HepG2 (cell line): Measurements from ENCODE around the gene FAIM2. TPM values are rescaled to one million over a fixed set of nuclear protein-coding genes. Genes with fewer than 3 reads are reported as not detected.
A peak's percentile ranks its signal among the peaks of the same experiment; 100 is the strongest.

Experiments used
- ELF3 ChIP-seq: IDR thresholded peaks from 2 replicates; pipeline ENCODE4 v1.6.1; 2016; ENCODE audit warnings: missing genetic modification reagents, missing compliant biosample characterization
- ETV5 ChIP-seq: IDR thresholded peaks from 2 replicates; pipeline ENCODE4 v1.6.1; 2018; ENCODE audit warnings: missing biosample characterization, missing genetic modification reagents, inconsistent platforms, borderline replicate concordance
- FOSL2 ChIP-seq: sonication (generic); formaldehyde crosslinking; IDR thresholded peaks from 2 replicates; pipeline ENCODE4 v1.4.0; 2020; ENCODE audit warnings: missing genetic modification reagents
- KAT7 ChIP-seq: IDR thresholded peaks from 2 replicates; pipeline ENCODE4 v1.6.1; 2018; ENCODE audit warnings: borderline replicate concordance, missing compliant biosample characterization
- MAZ ChIP-seq, 2 experiments: sonication (generic) in 1 of 2; formaldehyde crosslinking in 1 of 2; IDR thresholded peaks; 2 replicates each; pipeline versions ENCODE4 v1.5.0 to v1.6.1; 2012 to 2020; ENCODE audit warnings: low read depth in 2 of 2, mild to moderate bottlenecking in 2 of 2, borderline replicate concordance in 1 of 2, improper control_type of control experiment in 1 of 2, low read length in 1 of 2, missing genetic modification reagents in 1 of 2, moderate library complexity in 1 of 2
- PAF1 ChIP-seq: IDR thresholded peaks from 2 replicates; pipeline ENCODE4 v1.6.1; 2016; ENCODE audit warnings: missing genetic modification reagents, missing compliant biosample characterization
- RNF2 ChIP-seq: fragments of 450-650 bp; conservative IDR thresholded peaks from 2 replicates; pipeline ENCODE4 v1.6.1; 2016; ENCODE audit warnings: low read depth
- SMARCE1 ChIP-seq: fragments of 450-650 bp; IDR thresholded peaks from 2 replicates; pipeline ENCODE4 v1.6.1; 2017; ENCODE audit warnings: borderline replicate concordance
- ZFY ChIP-seq: sonication (generic); formaldehyde crosslinking; IDR thresholded peaks from 2 replicates; pipeline ENCODE4 v1.4.0; 2020; ENCODE audit warnings: missing genetic modification reagents
- ZNF572 ChIP-seq: sonication (generic); formaldehyde crosslinking; IDR thresholded peaks from 2 replicates; pipeline ENCODE4 v1.5.1; 2020; ENCODE audit warnings: mild to moderate bottlenecking, missing genetic modification reagents
- ZNF709 ChIP-seq: sonication (generic); formaldehyde crosslinking; IDR thresholded peaks from 2 replicates; pipeline ENCODE4 v1.5.0; 2020; ENCODE audit warnings: mild to moderate bottlenecking, missing genetic modification reagents
- ZNF788 ChIP-seq: sonication (generic); formaldehyde crosslinking; IDR thresholded peaks from 2 replicates; pipeline ENCODE4 v1.5.0; 2020; ENCODE audit warnings: mild to moderate bottlenecking, missing genetic modification reagents, borderline replicate concordance
- ZSCAN21 ChIP-seq: sonication (generic); formaldehyde crosslinking; IDR thresholded peaks from 2 replicates; pipeline ENCODE4 v1.8.0; 2022; ENCODE audit warnings: mild to moderate bottlenecking, missing genetic modification reagents, moderate library complexity, borderline replicate concordance
- polyA plus RNA-seq, 8 experiments: library from polyadenylated mRNA; depleted of rRNA in 3 of 8; stranded (reverse) in 7 of 8; unstranded in 1 of 8; fragments of >200 nt; fragmentation: Illumina TruSeq in 4 of 8; extraction: Trizol in 4 of 8; gene quantifications; 2 replicates each; pipeline versions ENCODE4 v1.2.1 to v1.2.3, GENCODE V29; 2011 to 2016; ENCODE audit warnings: low read depth in 4 of 8, missing spikeins in 1 of 8, mixed read lengths in 1 of 8; ENCODE audit not compliant: insufficient read depth in 1 of 8
- total RNA-seq, 5 experiments: library from RNA; depleted of rRNA; stranded (reverse); fragments of >200 nt; fragmentation: Illumina TruSeq; extraction: Trizol; gene quantifications; 2 replicates each; pipeline ENCODE4 v1.2.3, GENCODE V29; 2016; ENCODE audit warnings: low read depth in 1 of 5
- TF ChIP-seq, protein P1 (sequence below): sonication (generic); formaldehyde crosslinking; IDR thresholded peaks from 2 replicates; pipeline ENCODE4 v1.5.1; 2020; ENCODE audit warnings: mild to moderate bottlenecking, moderate library complexity, missing genetic modification reagents
- TF ChIP-seq, protein P2 (sequence below): sonication (generic); formaldehyde crosslinking; IDR thresholded peaks from 2 replicates; pipeline ENCODE4 v1.5.1; 2020; ENCODE audit warnings: mild to moderate bottlenecking, missing genetic modification reagents, moderate library complexity
- TF ChIP-seq, protein P3 (sequence below), 2 experiments: sonication (generic) in 1 of 2; formaldehyde crosslinking in 1 of 2; IDR thresholded peaks; 2 replicates each; pipeline versions ENCODE4 v1.4.0 to v1.6.1; 2016 to 2020; ENCODE audit warnings: borderline replicate concordance in 1 of 2, low read depth in 1 of 2, mild to moderate bottlenecking in 1 of 2, missing genetic modification reagents in 1 of 2
- TF ChIP-seq, protein P4 (sequence below): sonication (generic); formaldehyde crosslinking; IDR thresholded peaks from 2 replicates; pipeline ENCODE4 v1.4.0; 2020; ENCODE audit warnings: missing genetic modification reagents, low read depth, mild to moderate bottlenecking, borderline replicate concordance

FAIM2 gene
- total and polyA plus RNA-seq, 2 of the 13 experiments (the other 11 are each of a cell fraction or from before 2014, with no cell fraction given): not detected

DNA sequence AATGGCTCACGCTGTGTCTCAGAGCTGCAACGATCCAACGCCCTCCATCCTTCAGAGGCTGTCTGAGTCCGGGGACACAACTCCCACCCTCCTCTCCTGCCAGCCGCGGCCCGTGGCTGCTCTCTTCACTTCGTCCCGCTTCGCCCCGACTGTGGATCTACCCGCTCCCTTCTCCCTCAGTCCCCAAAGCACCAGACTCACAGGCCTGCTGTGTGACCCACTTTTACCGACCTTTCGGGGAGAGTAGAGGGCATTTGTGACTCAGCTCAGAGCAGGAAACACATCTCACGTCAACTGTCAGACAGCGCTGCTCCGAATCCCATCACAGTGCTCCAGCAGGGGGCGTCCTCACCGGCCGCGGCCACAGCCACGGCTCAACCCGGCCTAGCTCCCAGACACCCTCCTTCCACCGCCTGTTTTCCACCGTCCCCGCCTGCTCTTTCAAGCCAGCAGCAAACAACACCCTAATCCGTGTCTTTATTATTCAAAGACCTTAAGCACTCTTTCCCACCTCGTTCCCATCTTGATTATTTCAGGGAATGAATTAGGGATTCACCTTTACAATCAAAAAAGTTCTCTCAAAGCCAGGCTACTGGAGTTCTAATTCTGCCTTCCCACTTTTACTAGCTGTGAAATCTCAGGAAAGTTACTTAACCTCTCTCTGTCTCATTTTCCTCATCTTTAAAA is 41.8 kb upstream of the FAIM2 start (continued):
- 0 out of 2 replicates have a peak, but pooled peaks have one; percentile 19 for TF ChIP-seq MAZ (IDR thresholded peaks at IDR 0.05; ENCODE audit: borderline replicate concordance, low read depth, low read length)
- TF ChIP-seq MAZ (CRISPR knock-in tag; IDR thresholded peaks at IDR 0.05; ENCODE audit: low read depth): 0 out of 2 replicates have a peak, but pooled peaks have one; percentile 56
- TF ChIP-seq ZFY (CRISPR knock-in tag): 0 out of 2 replicates have a peak, but pooled peaks have one; percentile 32
- TF ChIP-seq, protein P1, sequence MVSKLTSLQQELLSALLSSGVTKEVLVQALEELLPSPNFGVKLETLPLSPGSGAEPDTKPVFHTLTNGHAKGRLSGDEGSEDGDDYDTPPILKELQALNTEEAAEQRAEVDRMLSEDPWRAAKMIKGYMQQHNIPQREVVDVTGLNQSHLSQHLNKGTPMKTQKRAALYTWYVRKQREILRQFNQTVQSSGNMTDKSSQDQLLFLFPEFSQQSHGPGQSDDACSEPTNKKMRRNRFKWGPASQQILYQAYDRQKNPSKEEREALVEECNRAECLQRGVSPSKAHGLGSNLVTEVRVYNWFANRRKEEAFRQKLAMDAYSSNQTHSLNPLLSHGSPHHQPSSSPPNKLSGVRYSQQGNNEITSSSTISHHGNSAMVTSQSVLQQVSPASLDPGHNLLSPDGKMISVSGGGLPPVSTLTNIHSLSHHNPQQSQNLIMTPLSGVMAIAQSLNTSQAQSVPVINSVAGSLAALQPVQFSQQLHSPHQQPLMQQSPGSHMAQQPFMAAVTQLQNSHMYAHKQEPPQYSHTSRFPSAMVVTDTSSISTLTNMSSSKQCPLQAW (CRISPR knock-in tag): peak; percentile 49; the same call in 1 of the 2 replicates
- TF ChIP-seq RNF2: 0 out of 2 replicates have a peak, but pooled peaks have one; percentile 47
- peak; percentile 41; the same call in 1 of the 2 replicates for TF ChIP-seq ZNF788 (CRISPR knock-in tag)
- no peak for TF ChIP-seq PAF1
- no peak for TF ChIP-seq SMARCE1
- peak; percentile 68 for TF ChIP-seq FOSL2
- TF ChIP-seq, protein P2, sequence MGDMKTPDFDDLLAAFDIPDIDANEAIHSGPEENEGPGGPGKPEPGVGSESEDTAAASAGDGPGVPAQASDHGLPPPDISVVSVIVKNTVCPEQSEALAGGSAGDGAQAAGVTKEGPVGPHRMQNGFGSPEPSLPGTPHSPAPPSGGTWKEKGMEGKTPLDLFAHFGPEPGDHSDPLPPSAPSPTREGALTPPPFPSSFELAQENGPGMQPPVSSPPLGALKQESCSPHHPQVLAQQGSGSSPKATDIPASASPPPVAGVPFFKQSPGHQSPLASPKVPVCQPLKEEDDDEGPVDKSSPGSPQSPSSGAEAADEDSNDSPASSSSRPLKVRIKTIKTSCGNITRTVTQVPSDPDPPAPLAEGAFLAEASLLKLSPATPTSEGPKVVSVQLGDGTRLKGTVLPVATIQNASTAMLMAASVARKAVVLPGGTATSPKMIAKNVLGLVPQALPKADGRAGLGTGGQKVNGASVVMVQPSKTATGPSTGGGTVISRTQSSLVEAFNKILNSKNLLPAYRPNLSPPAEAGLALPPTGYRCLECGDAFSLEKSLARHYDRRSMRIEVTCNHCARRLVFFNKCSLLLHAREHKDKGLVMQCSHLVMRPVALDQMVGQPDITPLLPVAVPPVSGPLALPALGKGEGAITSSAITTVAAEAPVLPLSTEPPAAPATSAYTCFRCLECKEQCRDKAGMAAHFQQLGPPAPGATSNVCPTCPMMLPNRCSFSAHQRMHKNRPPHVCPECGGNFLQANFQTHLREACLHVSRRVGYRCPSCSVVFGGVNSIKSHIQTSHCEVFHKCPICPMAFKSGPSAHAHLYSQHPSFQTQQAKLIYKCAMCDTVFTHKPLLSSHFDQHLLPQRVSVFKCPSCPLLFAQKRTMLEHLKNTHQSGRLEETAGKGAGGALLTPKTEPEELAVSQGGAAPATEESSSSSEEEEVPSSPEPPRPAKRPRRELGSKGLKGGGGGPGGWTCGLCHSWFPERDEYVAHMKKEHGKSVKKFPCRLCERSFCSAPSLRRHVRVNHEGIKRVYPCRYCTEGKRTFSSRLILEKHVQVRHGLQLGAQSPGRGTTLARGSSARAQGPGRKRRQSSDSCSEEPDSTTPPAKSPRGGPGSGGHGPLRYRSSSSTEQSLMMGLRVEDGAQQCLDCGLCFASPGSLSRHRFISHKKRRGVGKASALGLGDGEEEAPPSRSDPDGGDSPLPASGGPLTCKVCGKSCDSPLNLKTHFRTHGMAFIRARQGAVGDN (CRISPR knock-in tag): peak; percentile 64
- TF ChIP-seq ZNF572 (CRISPR knock-in tag): 0 out of 2 replicates have a peak, but pooled peaks have one; percentile 22
- peak; percentile 23; the same call in 1 of the 2 replicates for TF ChIP-seq ELF3 (CRISPR knock-in tag)
- TF ChIP-seq, protein P3, sequence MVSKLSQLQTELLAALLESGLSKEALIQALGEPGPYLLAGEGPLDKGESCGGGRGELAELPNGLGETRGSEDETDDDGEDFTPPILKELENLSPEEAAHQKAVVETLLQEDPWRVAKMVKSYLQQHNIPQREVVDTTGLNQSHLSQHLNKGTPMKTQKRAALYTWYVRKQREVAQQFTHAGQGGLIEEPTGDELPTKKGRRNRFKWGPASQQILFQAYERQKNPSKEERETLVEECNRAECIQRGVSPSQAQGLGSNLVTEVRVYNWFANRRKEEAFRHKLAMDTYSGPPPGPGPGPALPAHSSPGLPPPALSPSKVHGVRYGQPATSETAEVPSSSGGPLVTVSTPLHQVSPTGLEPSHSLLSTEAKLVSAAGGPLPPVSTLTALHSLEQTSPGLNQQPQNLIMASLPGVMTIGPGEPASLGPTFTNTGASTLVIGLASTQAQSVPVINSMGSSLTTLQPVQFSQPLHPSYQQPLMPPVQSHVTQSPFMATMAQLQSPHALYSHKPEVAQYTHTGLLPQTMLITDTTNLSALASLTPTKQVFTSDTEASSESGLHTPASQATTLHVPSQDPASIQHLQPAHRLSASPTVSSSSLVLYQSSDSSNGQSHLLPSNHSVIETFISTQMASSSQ (IDR thresholded peaks at IDR 0.05; ENCODE audit: low read depth): no peak
- TF ChIP-seq, protein P3 (CRISPR knock-in tag; IDR thresholded peaks at IDR 0.05; ENCODE audit: borderline replicate concordance): no peak
- TF ChIP-seq ZNF709 (CRISPR knock-in tag): no peak
- 0 out of 2 replicates have a peak, but pooled peaks have one; percentile 13 for TF ChIP-seq ZSCAN21 (CRISPR knock-in tag)
- no peak for TF ChIP-seq KAT7 (CRISPR knock-in tag)
- TF ChIP-seq, protein P4, sequence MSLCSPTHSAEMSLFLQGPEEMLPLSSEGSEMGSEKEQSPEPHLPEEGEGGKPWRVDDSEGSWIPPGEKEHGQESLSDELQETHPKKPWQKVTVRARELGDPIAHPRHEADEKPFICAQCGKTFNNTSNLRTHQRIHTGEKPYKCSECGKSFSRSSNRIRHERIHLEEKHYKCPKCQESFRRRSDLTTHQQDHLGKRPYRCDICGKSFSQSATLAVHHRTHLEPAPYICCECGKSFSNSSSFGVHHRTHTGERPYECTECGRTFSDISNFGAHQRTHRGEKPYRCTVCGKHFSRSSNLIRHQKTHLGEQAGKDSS (CRISPR knock-in tag): no peak
- TF ChIP-seq ETV5 (CRISPR knock-in tag): 0 out of 2 replicates have a peak, but pooled peaks have one; percentile 28
